ENCODE results near the gene POLR1E. TPM values are rescaled to one million over a fixed set of nuclear protein-coding genes. Genes with fewer than 3 reads are reported as not detected.
"Not testable (repeated sequence)": the region's sequence is repeated elsewhere in the genome, so short reads cannot be mapped to it uniquely, and the experiment has no call there.

Gene POLR1E
- total and polyA plus RNA-seq, 4 donors: 4.9 to 25.5 (median 14.4) TPM

DNA sequence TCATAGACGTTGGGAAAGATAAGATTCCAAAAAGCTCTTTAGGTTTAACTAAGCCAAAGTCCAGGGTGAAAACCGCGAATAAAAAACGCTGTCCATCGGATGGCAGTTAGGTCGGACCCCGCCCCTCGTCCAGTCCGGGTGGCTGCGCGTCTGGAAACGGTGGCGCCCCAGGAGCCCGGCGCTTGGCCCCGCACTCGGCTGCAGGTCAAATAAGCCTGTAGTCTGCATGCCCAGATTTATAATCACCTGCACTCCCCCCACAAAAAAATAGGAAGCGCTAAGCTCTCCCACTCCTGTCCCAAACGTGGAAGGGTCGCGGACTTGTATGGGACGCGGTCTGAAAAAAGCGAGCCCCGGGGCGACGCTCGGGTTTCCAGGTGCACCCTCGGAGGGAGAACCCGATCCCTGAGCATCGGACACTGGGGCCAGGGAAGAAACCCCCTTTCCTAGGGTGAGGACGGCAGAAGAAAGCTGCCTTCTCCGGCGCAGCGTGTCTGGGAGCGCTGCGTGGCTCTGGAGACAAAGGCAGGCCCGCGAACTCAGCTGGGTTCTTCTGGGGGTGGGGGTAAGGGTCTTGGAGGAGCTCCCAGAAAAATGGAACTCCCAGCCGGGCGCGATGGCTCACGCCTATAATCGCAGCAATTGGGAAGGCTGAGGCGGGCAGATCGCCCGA lies 19.6 kb upstream of the POLR1E start:
- peak; percentile 54 for DNase-seq (ENCODE audit: low spot score)
- no peak for TF ChIP-seq EGR1 (IDR thresholded peaks at IDR 0.05; ENCODE audit: low read depth in 2 of 2)
- TF ChIP-seq HNF4A (conservative IDR thresholded peaks at IDR 0.05): no peak
- no peak for TF ChIP-seq FOXA1 (IDR thresholded peaks at IDR 0.05)
- TF ChIP-seq, protein P1, sequence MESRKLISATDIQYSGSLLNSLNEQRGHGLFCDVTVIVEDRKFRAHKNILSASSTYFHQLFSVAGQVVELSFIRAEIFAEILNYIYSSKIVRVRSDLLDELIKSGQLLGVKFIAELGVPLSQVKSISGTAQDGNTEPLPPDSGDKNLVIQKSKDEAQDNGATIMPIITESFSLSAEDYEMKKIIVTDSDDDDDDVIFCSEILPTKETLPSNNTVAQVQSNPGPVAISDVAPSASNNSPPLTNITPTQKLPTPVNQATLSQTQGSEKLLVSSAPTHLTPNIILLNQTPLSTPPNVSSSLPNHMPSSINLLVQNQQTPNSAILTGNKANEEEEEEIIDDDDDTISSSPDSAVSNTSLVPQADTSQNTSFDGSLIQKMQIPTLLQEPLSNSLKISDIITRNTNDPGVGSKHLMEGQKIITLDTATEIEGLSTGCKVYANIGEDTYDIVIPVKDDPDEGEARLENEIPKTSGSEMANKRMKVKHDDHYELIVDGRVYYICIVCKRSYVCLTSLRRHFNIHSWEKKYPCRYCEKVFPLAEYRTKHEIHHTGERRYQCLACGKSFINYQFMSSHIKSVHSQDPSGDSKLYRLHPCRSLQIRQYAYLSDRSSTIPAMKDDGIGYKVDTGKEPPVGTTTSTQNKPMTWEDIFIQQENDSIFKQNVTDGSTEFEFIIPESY (IDR thresholded peaks at IDR 0.05): peak; percentile 8
- TF ChIP-seq, protein P2, sequence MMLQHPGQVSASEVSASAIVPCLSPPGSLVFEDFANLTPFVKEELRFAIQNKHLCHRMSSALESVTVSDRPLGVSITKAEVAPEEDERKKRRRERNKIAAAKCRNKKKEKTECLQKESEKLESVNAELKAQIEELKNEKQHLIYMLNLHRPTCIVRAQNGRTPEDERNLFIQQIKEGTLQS (IDR thresholded peaks at IDR 0.05): no peak
- no peak for TF ChIP-seq SP1 (IDR thresholded peaks at IDR 0.05)
- TF ChIP-seq, protein P3, sequence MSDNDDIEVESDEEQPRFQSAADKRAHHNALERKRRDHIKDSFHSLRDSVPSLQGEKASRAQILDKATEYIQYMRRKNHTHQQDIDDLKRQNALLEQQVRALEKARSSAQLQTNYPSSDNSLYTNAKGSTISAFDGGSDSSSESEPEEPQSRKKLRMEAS (IDR thresholded peaks at IDR 0.05): no peak
- peak in 1 of 2 donors; percentile 20 for TF ChIP-seq RXRA (IDR thresholded peaks at IDR 0.05)
- TF ChIP-seq, protein P4, sequence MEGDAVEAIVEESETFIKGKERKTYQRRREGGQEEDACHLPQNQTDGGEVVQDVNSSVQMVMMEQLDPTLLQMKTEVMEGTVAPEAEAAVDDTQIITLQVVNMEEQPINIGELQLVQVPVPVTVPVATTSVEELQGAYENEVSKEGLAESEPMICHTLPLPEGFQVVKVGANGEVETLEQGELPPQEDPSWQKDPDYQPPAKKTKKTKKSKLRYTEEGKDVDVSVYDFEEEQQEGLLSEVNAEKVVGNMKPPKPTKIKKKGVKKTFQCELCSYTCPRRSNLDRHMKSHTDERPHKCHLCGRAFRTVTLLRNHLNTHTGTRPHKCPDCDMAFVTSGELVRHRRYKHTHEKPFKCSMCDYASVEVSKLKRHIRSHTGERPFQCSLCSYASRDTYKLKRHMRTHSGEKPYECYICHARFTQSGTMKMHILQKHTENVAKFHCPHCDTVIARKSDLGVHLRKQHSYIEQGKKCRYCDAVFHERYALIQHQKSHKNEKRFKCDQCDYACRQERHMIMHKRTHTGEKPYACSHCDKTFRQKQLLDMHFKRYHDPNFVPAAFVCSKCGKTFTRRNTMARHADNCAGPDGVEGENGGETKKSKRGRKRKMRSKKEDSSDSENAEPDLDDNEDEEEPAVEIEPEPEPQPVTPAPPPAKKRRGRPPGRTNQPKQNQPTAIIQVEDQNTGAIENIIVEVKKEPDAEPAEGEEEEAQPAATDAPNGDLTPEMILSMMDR (IDR thresholded peaks at IDR 0.05; ENCODE audit: low read depth, low read length, missing input control): no peak
- TF ChIP-seq JUND (IDR thresholded peaks at IDR 0.05): no peak
- TF ChIP-seq, protein P5, sequence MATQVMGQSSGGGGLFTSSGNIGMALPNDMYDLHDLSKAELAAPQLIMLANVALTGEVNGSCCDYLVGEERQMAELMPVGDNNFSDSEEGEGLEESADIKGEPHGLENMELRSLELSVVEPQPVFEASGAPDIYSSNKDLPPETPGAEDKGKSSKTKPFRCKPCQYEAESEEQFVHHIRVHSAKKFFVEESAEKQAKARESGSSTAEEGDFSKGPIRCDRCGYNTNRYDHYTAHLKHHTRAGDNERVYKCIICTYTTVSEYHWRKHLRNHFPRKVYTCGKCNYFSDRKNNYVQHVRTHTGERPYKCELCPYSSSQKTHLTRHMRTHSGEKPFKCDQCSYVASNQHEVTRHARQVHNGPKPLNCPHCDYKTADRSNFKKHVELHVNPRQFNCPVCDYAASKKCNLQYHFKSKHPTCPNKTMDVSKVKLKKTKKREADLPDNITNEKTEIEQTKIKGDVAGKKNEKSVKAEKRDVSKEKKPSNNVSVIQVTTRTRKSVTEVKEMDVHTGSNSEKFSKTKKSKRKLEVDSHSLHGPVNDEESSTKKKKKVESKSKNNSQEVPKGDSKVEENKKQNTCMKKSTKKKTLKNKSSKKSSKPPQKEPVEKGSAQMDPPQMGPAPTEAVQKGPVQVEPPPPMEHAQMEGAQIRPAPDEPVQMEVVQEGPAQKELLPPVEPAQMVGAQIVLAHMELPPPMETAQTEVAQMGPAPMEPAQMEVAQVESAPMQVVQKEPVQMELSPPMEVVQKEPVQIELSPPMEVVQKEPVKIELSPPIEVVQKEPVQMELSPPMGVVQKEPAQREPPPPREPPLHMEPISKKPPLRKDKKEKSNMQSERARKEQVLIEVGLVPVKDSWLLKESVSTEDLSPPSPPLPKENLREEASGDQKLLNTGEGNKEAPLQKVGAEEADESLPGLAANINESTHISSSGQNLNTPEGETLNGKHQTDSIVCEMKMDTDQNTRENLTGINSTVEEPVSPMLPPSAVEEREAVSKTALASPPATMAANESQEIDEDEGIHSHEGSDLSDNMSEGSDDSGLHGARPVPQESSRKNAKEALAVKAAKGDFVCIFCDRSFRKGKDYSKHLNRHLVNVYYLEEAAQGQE (IDR thresholded peaks at IDR 0.05): peak; percentile 19
- peak; percentile 69 for TF ChIP-seq TAF1 (conservative IDR thresholded peaks at IDR 0.05)
- TF ChIP-seq YY1 (IDR thresholded peaks at IDR 0.05): no peak
- no peak for TF ChIP-seq HNF4G (IDR thresholded peaks at IDR 0.05)
- no peak for TF ChIP-seq GABPA (IDR thresholded peaks at IDR 0.05 in 1 of 2, conservative IDR thresholded peaks at IDR 0.05 in 1 of 2)
- H3K4me1 ChIP-seq (ENCODE audit: control insufficient read depth in 4 of 4, insufficient read depth in 4 of 4, low read length in 3 of 4): peaks cover 14 to 34% (median 21%) of the 10 kb centered on the region in 4 donors
- no peaks in the 10 kb centered on the region for H3K27me3 ChIP-seq (ENCODE audit: control insufficient read depth in 4 of 4, insufficient read depth in 4 of 4, low read length in 3 of 4)
- no peaks in the 10 kb centered on the region for H3K36me3 ChIP-seq (ENCODE audit: control insufficient read depth in 4 of 4, insufficient read depth in 3 of 4, low read depth in 1 of 4, low read length in 3 of 4)
- WGBS: under 1% methylated on average over 47 of the region's 47 CpGs
- H3K27ac ChIP-seq (ENCODE audit: low read depth in 1 of 2, low read length in 2 of 2): peak overlapping the region; percentile 87 to 97
- H3K9me3 ChIP-seq (ENCODE audit: control insufficient read depth in 4 of 4, low read length in 3 of 4): no peaks in the 10 kb centered on the region
- peak overlapping the region; percentile 30 to 92 for H3K9ac ChIP-seq (ENCODE audit: low read depth in 1 of 2, low read length in 2 of 2)
- peak overlapping the region; percentile 53 to 65 (median 64) for H3K4me3 ChIP-seq (ENCODE audit: low read depth in 1 of 3, low read length in 3 of 3)

DNA sequence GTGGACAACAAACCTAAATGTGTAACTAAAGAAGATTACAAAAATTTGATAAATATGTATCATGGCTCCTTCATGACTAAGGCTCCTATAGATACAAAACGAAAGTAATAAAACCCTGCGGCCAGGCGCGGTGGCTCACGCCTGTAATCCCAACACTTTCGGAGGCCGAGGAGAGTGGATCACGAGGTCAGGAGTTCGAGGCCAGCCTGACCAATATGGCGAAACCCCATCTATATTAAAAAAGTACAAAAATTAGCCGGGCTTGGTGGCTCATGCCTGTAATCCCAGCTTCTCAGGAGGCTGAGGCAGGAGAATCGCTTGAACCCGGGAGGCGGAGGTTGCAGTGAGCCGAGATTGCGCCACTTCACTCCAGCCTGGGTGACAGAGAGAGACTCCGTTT lies 18.2 kb upstream of the POLR1E start:
- H3K4me1 ChIP-seq (ENCODE audit: control insufficient read depth in 4 of 4, insufficient read depth in 4 of 4, low read length in 3 of 4): peaks cover 11 to 29% (median 20%) of the 10 kb centered on the region in 4 donors
- WGBS: 89% methylated on average over 17 of the region's 17 CpGs
- not testable (repeated sequence) for H3K4me3 ChIP-seq (ENCODE audit: low read depth in 1 of 3, low read length in 3 of 3); DNase-seq (ENCODE audit: low spot score); H3K27me3 ChIP-seq (ENCODE audit: control insufficient read depth in 4 of 4, insufficient read depth in 4 of 4, low read length in 3 of 4); H3K27ac ChIP-seq (ENCODE audit: low read depth in 1 of 2, low read length in 2 of 2); H3K36me3 ChIP-seq (ENCODE audit: control insufficient read depth in 4 of 4, insufficient read depth in 3 of 4, low read depth in 1 of 4, low read length in 3 of 4); H3K9me3 ChIP-seq (ENCODE audit: control insufficient read depth in 4 of 4, low read length in 3 of 4); H3K9ac ChIP-seq (ENCODE audit: low read depth in 1 of 2, low read length in 2 of 2)
